Measurements from ENCODE around the gene NBR1.
"Not testable (repeated sequence)": the region's sequence is repeated elsewhere in the genome, so short reads cannot be mapped to it uniquely, and the experiment has no call there.

DNA sequence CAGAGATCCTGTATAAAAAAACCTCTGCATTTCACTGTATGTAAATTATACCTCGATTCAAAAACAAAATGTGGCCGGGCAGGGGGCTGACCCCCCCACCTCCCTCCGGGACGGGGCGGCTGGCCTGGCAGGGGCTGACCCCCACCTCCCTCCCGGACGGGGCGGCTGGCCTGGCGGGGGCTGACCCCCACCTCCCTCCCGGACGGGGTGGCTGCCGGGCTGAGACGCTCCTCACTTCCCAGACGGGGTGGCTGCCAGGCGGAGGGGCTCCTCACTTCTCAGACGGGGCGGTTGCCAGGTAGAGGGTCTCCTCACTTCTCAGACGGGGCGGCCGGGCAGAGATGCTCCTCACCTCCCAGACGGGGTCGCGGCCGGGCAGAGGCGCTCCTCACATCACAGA lies 11.8 kb upstream of the NBR1 start:
- TF ChIP-seq, protein P1, sequence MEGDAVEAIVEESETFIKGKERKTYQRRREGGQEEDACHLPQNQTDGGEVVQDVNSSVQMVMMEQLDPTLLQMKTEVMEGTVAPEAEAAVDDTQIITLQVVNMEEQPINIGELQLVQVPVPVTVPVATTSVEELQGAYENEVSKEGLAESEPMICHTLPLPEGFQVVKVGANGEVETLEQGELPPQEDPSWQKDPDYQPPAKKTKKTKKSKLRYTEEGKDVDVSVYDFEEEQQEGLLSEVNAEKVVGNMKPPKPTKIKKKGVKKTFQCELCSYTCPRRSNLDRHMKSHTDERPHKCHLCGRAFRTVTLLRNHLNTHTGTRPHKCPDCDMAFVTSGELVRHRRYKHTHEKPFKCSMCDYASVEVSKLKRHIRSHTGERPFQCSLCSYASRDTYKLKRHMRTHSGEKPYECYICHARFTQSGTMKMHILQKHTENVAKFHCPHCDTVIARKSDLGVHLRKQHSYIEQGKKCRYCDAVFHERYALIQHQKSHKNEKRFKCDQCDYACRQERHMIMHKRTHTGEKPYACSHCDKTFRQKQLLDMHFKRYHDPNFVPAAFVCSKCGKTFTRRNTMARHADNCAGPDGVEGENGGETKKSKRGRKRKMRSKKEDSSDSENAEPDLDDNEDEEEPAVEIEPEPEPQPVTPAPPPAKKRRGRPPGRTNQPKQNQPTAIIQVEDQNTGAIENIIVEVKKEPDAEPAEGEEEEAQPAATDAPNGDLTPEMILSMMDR (IDR thresholded peaks at IDR 0.05; ENCODE audit: low read length), result not testable (repeated sequence)
- TF ChIP-seq EZH2 (IDR thresholded peaks at IDR 0.05; ENCODE audit: borderline replicate concordance, low read length), result not testable (repeated sequence)

All from OCI-LY1 (cell line).